Mesodermal cell (in vitro differentiated cells): ENCODE data around the gene IPMK. TPM values are rescaled to one million over a fixed set of nuclear protein-coding genes. Genes with fewer than 3 reads are reported as not detected.

Experiments
- H3K27ac ChIP-seq: 2 replicates; pipeline ENCODE4 v1.7.0; 2013; ENCODE audit warnings: mild to moderate bottlenecking, low read depth, low read length, moderate library complexity; ENCODE audit not compliant: severe bottlenecking
- H3K36me3 ChIP-seq: 2 replicates; pipeline ENCODE4 v1.7.1; 2013; ENCODE audit warnings: mild to moderate bottlenecking, low read length, moderate library complexity; ENCODE audit not compliant: control insufficient read depth, insufficient read depth
- H3K4me1 ChIP-seq: one replicate; pipeline ENCODE4 v1.7.1; 2013; ENCODE audit warnings: mild to moderate bottlenecking, low read length; ENCODE audit not compliant: insufficient read depth, control insufficient read depth, poor library complexity, severe bottlenecking
- H3K4me3 ChIP-seq: 2 replicates; pipeline ENCODE4 v1.7.0; 2013; ENCODE audit warnings: low read length, control low read depth, mild to moderate bottlenecking; ENCODE audit not compliant: insufficient read depth, poor library complexity, severe bottlenecking; ENCODE audit errors: extremely low read depth
- H3K9me3 ChIP-seq: 2 replicates; pipeline ENCODE4 v1.7.1; 2013; ENCODE audit warnings: mild to moderate bottlenecking, low read length, moderate library complexity; ENCODE audit not compliant: control insufficient read depth
- WGBS, 2 experiments: methylation state at CpG; one replicate each; pipeline ENCODE4 v1.1.5; 2013; ENCODE audit warnings: missing lambda C conversion rate in 2 of 2; ENCODE audit not compliant: insufficient coverage in 2 of 2; 5-methylcytosine and 5-hydroxymethylcytosine counted together
- polyA plus RNA-seq, 2 experiments: library from polyadenylated mRNA; stranded (reverse); fragments of 50-300 nt; gene quantifications; one replicate each; pipeline ENCODE4 v1.2.3, GENCODE V29; 2013

Gene IPMK
- 8.8 TPM for polyA plus RNA-seq (2013, experiment 1 of 2)
- polyA plus RNA-seq (2013, experiment 2 of 2) = 8.8 TPM

DNA sequence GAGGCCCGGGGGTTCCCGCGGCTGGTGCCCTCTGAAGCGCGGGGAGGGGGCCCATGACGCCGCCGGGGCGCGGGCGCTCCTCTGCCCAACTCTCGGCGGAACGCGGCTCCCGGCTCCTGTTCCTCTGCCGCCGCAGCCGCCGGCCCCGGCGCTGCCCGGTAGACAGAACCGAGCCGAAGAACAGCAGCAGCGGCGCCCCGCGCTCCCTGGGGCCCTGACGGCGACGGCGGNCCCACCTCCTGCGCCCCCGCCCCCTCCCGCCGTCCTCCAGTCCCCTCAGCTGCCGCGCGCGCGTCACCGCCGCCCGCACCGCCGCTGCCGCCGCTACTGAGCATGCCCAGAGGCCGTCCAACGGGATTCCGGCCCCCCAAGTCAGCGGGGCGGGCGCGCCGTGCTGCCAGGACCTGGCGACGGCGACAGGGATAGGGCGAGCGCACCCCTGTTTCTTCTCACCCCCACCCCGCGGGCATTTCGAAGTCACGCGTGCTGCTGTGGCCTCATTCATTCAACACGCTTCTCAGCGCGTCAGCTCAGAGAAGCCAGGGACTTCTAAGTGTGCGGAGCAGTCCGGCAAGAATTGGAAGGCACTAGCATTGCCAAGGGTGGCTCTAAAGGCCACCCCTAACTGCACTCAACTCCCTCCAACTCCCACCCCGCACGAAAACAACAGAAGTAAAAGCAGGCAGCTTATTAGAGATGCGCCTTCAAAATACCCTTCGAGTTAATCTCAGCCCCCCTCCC lies at the start of gene IPMK:
Gene IPMK (minus strand): TSS at position 182 of the 741 bp plus-strand sequence. CDS start 283 bp downstream, outside the sequence.
- H3K36me3 ChIP-seq = no peaks in the 10 kb centered on the region
- no peaks in the 10 kb centered on the region for H3K4me1 ChIP-seq
- peak within 1 kb of the TSS; percentile 75 for H3K4me3 ChIP-seq
- WGBS, 2 experiments = 0 to 1% methylated on average over 48 to 59 of the region's 76 CpGs
- H3K9me3 ChIP-seq = no peaks in the 10 kb centered on the region
- peak within 1 kb of the TSS; percentile 86 for H3K27ac ChIP-seq

DNA sequence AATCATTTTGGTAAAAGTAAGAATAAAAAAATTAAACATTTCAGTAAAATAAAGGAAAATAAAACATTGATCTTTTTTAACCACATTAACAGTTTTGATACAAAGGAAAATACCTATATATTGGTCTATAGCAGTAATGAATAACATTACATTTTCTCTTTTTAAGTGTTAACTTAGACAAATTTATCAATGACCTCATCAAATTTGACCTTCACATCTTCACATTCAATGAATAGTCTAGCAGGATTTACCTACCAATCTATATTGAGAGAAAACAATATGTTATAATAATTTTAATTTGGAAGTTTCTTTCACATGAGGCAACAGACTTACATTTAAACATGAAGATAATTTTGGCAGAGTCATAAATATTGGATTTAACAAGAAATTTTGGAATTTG lies 49.2 kb upstream of the IPMK start:
- Histone ChIP-seq H3K27ac (no peak overlapping the region), H3K9me3 (no peaks in the 10 kb centered on the region), H3K36me3 (no peaks in the 10 kb centered on the region), H3K4me1 (no peaks in the 10 kb centered on the region), H3K4me3 (no peak overlapping the region)

DNA sequence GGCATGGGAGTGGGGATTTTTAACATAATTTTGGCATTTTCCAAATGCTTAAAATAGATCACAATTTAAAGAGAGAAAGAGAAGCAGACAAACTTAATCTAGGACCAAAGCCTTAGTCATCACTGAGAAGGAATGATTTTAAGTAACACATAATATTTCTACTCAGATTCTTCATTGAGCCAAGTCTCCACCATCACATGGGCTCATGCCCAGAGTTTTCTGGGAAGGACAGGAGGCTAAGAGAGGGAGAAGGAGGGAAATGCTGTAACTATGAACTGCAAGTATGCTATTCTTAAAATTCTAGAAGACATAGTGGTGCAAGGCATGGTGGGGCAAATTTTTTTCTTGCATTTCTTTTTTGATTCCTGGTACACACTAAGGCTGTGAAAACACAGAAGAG lies 43.3 kb upstream of the IPMK start:
- no peak overlapping the region for H3K27ac ChIP-seq
- H3K4me1 ChIP-seq = no peaks in the 10 kb centered on the region

DNA sequence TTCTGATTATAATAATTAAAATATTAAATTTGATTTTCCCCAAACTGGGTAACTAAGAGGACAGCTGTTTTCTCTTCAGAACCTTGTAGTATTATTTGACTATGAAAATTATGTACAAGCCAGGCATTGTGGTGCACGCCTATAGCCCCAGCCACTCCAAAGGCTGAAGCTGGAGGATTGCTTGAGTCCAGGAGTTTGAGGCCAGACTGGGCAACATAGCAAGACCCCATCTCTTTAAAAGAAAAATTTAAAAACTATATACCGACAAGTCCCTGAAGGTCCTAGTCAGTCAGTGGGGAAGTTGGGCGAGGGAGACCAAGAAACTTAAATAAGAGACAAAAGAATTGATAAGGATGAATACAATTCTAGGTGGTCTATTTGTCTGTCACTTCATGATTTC lies 40.0 kb upstream of the IPMK start:
- H3K4me1 ChIP-seq = no peaks in the 10 kb centered on the region
- H3K9me3 ChIP-seq = no peaks in the 10 kb centered on the region
- 100% methylated on average over 1 of the region's 3 CpGs; no CpG with 5 or more reads in 1 of the 2 experiments for WGBS, 2 experiments
- no peaks in the 10 kb centered on the region for H3K36me3 ChIP-seq
- no peak overlapping the region for H3K27ac ChIP-seq
- no peak overlapping the region for H3K4me3 ChIP-seq

More for the DNA sequence above, 43.3 kb upstream of the IPMK start:
- Histone ChIP-seq H3K36me3 (no peaks in the 10 kb centered on the region), H3K9me3 (no peaks in the 10 kb centered on the region), H3K4me3 (no peak overlapping the region)

DNA sequence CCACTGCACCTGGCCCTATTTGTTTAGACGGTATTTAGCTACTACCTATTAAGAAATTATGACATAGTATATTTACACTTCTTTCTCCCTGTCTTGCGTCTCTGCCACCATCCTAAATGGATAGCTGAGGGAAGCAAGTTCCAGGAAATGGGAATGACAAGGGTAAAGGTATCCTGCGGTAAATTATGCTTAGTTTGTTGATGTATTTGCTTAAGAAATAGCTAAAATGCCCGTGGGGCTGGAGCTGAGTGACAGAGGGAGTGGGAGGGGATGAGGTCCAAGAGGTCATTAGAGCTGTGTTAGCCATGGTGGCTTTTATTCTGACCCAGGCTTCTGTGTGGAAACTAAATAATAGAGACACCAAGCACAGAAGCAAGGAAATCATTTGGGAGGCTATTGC lies 38.1 kb upstream of the IPMK start:
- Histone ChIP-seq H3K9me3 (no peaks in the 10 kb centered on the region), H3K4me3 (no peak overlapping the region), H3K4me1 (no peaks in the 10 kb centered on the region), H3K27ac (no peak overlapping the region), H3K36me3 (no peaks in the 10 kb centered on the region)
- WGBS, 2 experiments = 58 to 59% methylated on average over 2 of the region's 4 CpGs

DNA sequence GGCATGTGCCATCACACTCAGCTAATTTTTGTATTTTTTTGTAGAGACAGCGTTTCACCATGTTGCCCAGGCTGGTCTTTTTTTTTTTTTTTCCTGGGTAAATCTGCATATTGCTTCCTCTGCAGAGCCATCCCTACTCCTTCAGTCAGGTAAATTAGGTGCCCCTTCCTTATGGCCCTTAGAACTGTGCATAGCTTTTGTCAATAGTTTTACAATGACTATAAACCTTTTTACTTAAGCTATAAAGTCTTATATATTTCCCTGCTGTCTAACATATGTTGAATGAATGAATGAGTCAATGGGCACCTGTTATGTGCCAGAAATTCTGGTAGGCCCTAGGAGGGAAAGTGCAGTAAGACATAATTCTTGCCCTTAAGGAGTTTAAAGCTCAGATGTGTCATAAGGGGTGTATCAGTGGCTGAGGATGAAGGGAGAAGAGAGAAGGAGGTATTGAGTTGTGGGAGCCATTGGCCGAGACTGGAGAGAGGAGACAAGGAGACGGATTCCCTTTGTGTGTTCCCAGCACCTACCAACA lies 36.5 kb upstream of the IPMK start:
- H3K9me3 ChIP-seq = no peaks in the 10 kb centered on the region
- no peak overlapping the region for H3K27ac ChIP-seq
- no peaks in the 10 kb centered on the region for H3K36me3 ChIP-seq
- H3K4me3 ChIP-seq = no peak overlapping the region
- 100% methylated on average over 1 of the region's 3 CpGs; no CpG with 5 or more reads in 1 of the 2 experiments for WGBS, 2 experiments
- no peaks in the 10 kb centered on the region for H3K4me1 ChIP-seq

DNA sequence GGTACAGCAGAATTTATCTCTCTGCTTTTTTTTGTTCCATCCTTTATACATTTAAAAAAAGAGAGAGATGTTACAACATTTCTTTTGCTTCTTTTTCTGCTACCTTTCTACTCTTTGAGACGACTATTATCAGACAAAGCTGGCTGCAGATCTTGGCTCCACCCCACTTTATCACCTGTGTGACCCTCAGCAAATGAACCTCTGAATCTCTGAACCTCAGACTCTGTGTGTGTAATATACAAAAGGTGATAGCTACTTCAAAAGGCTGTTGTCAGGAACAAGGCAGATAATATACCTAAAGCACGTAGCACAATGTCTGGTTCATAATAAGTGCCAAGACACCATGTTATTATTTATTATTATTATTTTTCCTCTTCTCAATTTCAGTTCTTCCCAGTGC lies 34.6 kb upstream of the IPMK start:
- no peaks in the 10 kb centered on the region for H3K36me3 ChIP-seq
- no peaks in the 10 kb centered on the region for H3K4me1 ChIP-seq
- no peak overlapping the region for H3K27ac ChIP-seq
- no CpG with 5 or more reads among the region's 2 CpGs for WGBS, 2 experiments
- H3K4me3 ChIP-seq = no peak overlapping the region
- no peaks in the 10 kb centered on the region for H3K9me3 ChIP-seq

DNA sequence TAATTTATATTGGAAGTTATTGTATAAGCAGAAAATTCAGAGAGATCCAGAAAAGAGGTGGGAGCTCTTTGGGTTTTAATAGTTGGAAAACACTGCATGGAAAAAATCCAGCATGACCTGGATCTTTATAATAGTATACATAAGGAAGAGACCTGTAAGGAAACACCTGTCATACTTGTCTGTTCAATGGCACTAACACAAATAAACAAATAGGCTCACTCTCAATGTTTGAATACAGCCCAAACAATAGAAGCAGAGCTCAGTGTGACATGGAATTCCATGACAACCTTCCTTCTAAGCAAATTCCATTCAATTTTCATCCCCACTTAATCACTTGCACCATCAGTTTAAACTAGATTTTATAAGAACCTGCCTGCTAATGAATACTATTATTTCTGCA lies 33.0 kb upstream of the IPMK start:
- Histone ChIP-seq H3K27ac (no peak overlapping the region), H3K4me1 (no peaks in the 10 kb centered on the region), H3K36me3 (no peaks in the 10 kb centered on the region), H3K9me3 (no peaks in the 10 kb centered on the region), H3K4me3 (no peak overlapping the region)

DNA sequence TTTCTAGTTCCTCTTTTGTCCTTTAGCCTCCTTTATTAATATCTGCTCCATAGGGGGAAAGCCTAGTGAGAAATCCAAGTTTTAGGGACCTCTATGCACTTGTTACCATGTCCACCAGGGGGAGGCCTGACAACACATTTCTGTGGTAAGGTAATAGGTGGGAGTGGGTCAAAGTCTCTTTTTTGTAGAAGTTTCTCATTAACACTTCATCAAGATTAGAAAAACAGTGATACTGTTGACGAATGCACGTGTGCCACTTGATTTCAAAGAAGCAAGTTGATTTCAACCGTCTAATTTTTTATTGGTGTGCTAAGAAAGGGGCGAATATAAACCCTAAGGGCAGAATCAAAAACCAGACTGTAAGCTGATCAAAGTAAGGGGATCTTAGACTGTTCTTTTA lies 31.9 kb upstream of the IPMK start:
- H3K4me1 ChIP-seq = no peaks in the 10 kb centered on the region
- no peak overlapping the region for H3K27ac ChIP-seq
- H3K4me3 ChIP-seq = no peak overlapping the region
- no peaks in the 10 kb centered on the region for H3K9me3 ChIP-seq
- 27 to 29% methylated on average over 3 of the region's 4 CpGs for WGBS, 2 experiments
- H3K36me3 ChIP-seq = no peaks in the 10 kb centered on the region

DNA sequence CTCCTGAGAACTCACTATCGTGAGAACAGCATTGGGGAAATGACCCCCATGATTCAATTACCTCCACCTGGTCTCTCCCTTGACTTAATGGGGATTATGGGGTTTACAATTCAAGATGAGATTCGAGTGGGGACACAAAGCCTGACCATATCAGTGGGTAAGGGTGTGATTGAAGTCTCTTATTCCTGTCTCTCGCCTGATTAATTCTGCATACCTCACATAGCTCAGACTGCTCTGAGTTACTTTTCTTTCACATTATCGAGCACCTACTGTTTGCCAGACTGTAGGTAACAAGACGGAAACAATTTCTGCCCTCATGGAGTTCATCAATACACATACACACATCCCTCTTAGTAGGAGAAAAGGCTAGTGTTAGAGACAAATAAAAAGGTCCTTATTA lies 26.3 kb upstream of the IPMK start:
- H3K36me3 ChIP-seq = peaks cover 6% of the 10 kb centered on the region
- no peak overlapping the region for H3K27ac ChIP-seq
- H3K4me1 ChIP-seq = no peaks in the 10 kb centered on the region
- 100% methylated on average over 1 of the region's 5 CpGs; no CpG with 5 or more reads in 1 of the 2 experiments for WGBS, 2 experiments
- no peak overlapping the region for H3K4me3 ChIP-seq
- no peaks in the 10 kb centered on the region for H3K9me3 ChIP-seq

DNA sequence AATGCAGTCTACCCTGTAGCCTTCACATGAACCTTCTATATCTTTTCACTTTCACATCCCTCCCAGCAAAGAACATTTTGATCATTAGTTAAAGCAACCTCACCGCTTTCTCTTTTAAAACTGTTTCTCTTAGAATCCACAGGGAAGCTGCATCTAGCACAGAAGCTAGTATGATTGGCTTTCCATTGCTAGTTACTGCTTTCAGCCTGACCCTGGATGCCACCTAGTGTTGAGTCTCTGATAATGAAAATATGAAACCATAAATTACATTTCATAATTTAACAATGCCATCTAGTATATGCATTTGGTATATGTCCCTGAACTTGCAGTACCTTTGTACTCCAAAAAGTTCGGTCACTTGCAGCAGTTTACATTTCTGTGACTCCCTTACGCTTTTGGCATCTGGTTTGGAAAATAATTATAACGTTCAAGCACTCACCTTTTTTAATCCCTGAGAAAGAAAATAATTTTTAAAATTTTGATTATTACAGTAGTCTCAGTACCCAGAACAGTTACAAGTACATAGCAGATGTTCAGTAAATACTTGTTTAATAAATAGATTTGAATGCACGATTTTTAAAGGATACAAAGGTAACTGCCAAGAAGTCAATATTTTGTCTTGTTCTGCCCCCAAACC lies 24.0 kb upstream of the IPMK start:
- peaks cover 6% of the 10 kb centered on the region for H3K36me3 ChIP-seq

More for the DNA sequence above, 24.0 kb upstream of the IPMK start:
- WGBS, 2 experiments = 100% methylated on average over 1 to 2 of the region's 5 CpGs
- Histone ChIP-seq H3K27ac (no peak overlapping the region), H3K9me3 (no peaks in the 10 kb centered on the region), H3K4me1 (no peaks in the 10 kb centered on the region), H3K4me3 (no peak overlapping the region)
